Spleen (tissue), 11 donors: ENCODE data around the gene EPHB2. TPM values are rescaled to one million over a fixed set of nuclear protein-coding genes. Genes with fewer than 3 reads are reported as not detected.

Experiments
- DNase-seq: peaks from one replicate; pipeline ENCODE4 v3.0.0-alpha.2; 2020
- H3K27ac ChIP-seq, 8 donors: fragments of 200-600 bp; sonication (generic) in 7 of 8; 1 replicate in 4 of 8; 2 replicates in 4 of 8; pipeline versions ENCODE4 v1.5.0 to v1.8.0; 2016 to 2021; ENCODE audit warnings: inconsistent platforms in 4 of 8, mild to moderate bottlenecking in 4 of 8, moderate library complexity in 1 of 8
- H3K27me3 ChIP-seq, 7 donors: fragments of 200-600 bp; sonication (generic) in 6 of 7; replicated peaks in 1 of 7; 1 replicate in 4 of 7; 2 replicates in 3 of 7; pipeline versions ENCODE4 v1.5.0 to v1.8.0; 2016 to 2021; ENCODE audit warnings: inconsistent platforms in 3 of 7, mild to moderate bottlenecking in 1 of 7
- H3K36me3 ChIP-seq, 6 donors: fragments of 200-600 bp; sonication (generic) in 5 of 6; 1 replicate in 4 of 6; 2 replicates in 2 of 6; pipeline versions ENCODE4 v1.5.0 to v1.8.0; 2016 to 2021; ENCODE audit warnings: inconsistent platforms in 2 of 6
- H3K4me1 ChIP-seq, 6 donors: fragments of 200-600 bp; sonication (generic) in 5 of 6; 1 replicate in 3 of 6; 2 replicates in 3 of 6; pipeline versions ENCODE4 v1.5.0 to v1.8.0; 2016 to 2021; ENCODE audit warnings: inconsistent platforms in 3 of 6
- H3K4me3 ChIP-seq, 8 donors: fragments of 200-600 bp; sonication (generic) in 7 of 8; 1 replicate in 4 of 8; 2 replicates in 4 of 8; pipeline versions ENCODE4 v1.5.0 to v1.8.0; 2016 to 2021; ENCODE audit warnings: inconsistent platforms in 4 of 8, mild to moderate bottlenecking in 4 of 8, moderate library complexity in 2 of 8
- H3K9me3 ChIP-seq, 8 donors: fragments of 200-600 bp; sonication (generic) in 7 of 8; 1 replicate in 4 of 8; 2 replicates in 4 of 8; pipeline versions ENCODE4 v1.5.0 to v1.8.0; 2016 to 2021; ENCODE audit warnings: inconsistent platforms in 4 of 8
- POLR2A ChIP-seq, 3 donors: fragments of 450-650 bp; IDR thresholded peaks; one replicate each; pipeline ENCODE4 v1.5.1; 2017; ENCODE audit warnings: antibody characterized with exemption in 3 of 3, mild to moderate bottlenecking in 1 of 3
- POLR2AphosphoS5 ChIP-seq, 3 donors: sonication (generic); formaldehyde crosslinking; IDR thresholded peaks; one replicate each; pipeline ENCODE4 v1.5.1; 2017; ENCODE audit warnings: antibody characterized with exemption in 3 of 3
- WGBS, 5 donors: extraction: QIAGEN DNeasy Blood & Tissue Kit in 3 of 5; methylation state at CpG; one replicate each; pipeline versions ENCODE4 v1.1.5 to v1.1.7; 2013 to 2018; 5-methylcytosine and 5-hydroxymethylcytosine counted together
- intact Hi-C: fragments of 100-400 bp; cut with DNase I; formaldehyde crosslinking; loops from one replicate; pipeline ENCODE4 v1.15.0; 2023; ENCODE audit warnings: low total_unique reads
- polyA plus RNA-seq, 3 donors: library from polyadenylated mRNA; stranded (reverse); fragments of 200-250 nt; gene quantifications; one replicate each; pipeline ENCODE4 v1.2.1, GENCODE V29; 2013
- total RNA-seq, 7 donors: library from RNA; depleted of rRNA in 3 of 7; stranded (reverse); fragments of >200 nt in 3 of 7; fragmentation: NEBNext Ultra II Directional in 4 of 7; extraction: Animal tissue kit (Norgen Biotek cat#: 25700) in 4 of 7; gene quantifications; one replicate each; pipeline versions ENCODE4 v1.1.0 to v1.2.1, GENCODE V29; 2016 to 2021
- TF ChIP-seq, protein P1 (sequence below), 11 experiments: fragments of 200-600 bp in 7 of 11; fragments of 450-650 bp in 4 of 11; sonication (generic) in 4 of 11; IDR thresholded peaks in 8 of 11; conservative IDR thresholded peaks in 3 of 11; 1 replicate in 7 of 11; 2 replicates in 4 of 11; pipeline versions ENCODE4 v1.4.0 to v1.8.0; 2016 to 2021; ENCODE audit warnings: antibody characterized with exemption in 11 of 11, inconsistent platforms in 4 of 11, mild to moderate bottlenecking in 1 of 11
- donor health status: healthy with polysubstance abuse.
- donor health status: DM: no; HTN: no; CAD: no; lungs with moderate emphysema.
- donor health status: DM: no; HTN: no; CAD: no.
- donor health status: Bipolar disorder and iron deficiency.
- donor health status: healthy.
- donor health status: DM: no; HTN: no; CAD: no.
- donor health status: DM: yes; HTN: yes; CAD: no.

EPHB2 gene
- total and polyA plus RNA-seq, 10 donors, result 0.67 to 9.3 (median 6.3) TPM

DNA sequence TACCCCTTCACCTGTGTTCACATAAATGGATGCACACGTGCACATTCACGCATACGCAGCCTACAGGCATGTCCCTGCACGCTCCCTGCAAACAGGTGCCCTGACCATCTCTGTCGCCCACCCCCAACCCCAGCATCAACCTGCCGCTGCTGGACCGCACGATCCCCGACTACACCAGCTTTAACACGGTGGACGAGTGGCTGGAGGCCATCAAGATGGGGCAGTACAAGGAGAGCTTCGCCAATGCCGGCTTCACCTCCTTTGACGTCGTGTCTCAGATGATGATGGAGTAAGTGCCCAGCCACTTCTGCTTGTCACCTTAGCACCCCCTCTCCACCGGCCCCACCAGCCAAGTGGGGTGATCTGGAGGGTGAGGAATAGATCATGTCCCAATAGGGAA lies 201.7 kb downstream of the EPHB2 start:
- H3K9me3 ChIP-seq, result no peaks in the 10 kb centered on the region
- WGBS, 5 donors, result 91 to 94% (median 92%) methylated on average over 14 to 16 of the region's 16 CpGs
- TF ChIP-seq, protein P1, sequence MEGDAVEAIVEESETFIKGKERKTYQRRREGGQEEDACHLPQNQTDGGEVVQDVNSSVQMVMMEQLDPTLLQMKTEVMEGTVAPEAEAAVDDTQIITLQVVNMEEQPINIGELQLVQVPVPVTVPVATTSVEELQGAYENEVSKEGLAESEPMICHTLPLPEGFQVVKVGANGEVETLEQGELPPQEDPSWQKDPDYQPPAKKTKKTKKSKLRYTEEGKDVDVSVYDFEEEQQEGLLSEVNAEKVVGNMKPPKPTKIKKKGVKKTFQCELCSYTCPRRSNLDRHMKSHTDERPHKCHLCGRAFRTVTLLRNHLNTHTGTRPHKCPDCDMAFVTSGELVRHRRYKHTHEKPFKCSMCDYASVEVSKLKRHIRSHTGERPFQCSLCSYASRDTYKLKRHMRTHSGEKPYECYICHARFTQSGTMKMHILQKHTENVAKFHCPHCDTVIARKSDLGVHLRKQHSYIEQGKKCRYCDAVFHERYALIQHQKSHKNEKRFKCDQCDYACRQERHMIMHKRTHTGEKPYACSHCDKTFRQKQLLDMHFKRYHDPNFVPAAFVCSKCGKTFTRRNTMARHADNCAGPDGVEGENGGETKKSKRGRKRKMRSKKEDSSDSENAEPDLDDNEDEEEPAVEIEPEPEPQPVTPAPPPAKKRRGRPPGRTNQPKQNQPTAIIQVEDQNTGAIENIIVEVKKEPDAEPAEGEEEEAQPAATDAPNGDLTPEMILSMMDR (IDR thresholded peaks at IDR 0.05 in 8 of 11, conservative IDR thresholded peaks at IDR 0.05 in 3 of 11), result no peak
- TF ChIP-seq POLR2A (IDR thresholded peaks at IDR 0.05) (no peak), POLR2AphosphoS5 (IDR thresholded peaks at IDR 0.05) (no peak)

DNA sequence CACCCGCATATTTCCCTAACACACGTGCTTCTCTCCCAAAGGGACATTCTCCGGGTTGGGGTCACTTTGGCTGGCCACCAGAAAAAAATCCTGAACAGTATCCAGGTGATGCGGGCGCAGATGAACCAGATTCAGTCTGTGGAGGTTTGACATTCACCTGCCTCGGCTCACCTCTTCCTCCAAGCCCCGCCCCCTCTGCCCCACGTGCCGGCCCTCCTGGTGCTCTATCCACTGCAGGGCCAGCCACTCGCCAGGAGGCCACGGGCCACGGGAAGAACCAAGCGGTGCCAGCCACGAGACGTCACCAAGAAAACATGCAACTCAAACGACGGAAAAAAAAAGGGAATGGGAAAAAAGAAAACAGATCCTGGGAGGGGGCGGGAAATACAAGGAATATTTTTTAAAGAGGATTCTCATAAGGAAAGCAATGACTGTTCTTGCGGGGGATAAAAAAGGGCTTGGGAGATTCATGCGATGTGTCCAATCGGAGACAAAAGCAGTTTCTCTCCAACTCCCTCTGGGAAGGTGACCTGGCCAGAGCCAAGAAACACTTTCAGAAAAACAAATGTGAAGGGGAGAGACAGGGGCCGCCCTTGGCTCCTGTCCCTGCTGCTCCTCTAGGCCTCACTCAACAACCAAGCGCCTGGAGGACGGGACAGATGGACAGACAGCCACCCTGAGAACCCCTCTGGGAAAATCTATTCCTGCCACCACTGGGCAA lies 202.9 kb downstream of the EPHB2 start:
- 84 to 89% (median 84%) methylated on average over 24 of the region's 24 CpGs for WGBS, 5 donors

More for the DNA sequence above, 201.7 kb downstream of the EPHB2 start:
- H3K27ac ChIP-seq, result no peak overlapping the region
- peaks cover 0 to 16% (median 6%) of the 10 kb centered on the region in 6 donors for H3K4me1 ChIP-seq
- H3K36me3 ChIP-seq, result no peaks in the 10 kb centered on the region
- intact Hi-C loops, result no loop called here
- DNase-seq, result no peak
- peaks cover 0 to 20% (median 0%) of the 10 kb centered on the region in 7 donors for H3K27me3 ChIP-seq
- no peak overlapping the region for H3K4me3 ChIP-seq

DNA sequence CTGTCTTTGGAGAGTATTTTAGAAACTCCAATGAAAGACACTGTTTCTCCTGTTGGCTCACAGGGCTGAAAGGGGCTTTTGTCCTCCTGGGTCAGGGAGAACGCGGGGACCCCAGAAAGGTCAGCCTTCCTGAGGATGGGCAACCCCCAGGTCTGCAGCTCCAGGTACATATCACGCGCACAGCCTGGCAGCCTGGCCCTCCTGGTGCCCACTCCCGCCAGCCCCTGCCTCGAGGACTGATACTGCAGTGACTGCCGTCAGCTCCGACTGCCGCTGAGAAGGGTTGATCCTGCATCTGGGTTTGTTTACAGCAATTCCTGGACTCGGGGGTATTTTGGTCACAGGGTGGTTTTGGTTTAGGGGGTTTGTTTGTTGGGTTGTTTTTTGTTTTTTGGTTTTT lies 203.5 kb downstream of the EPHB2 start:
- intact Hi-C loops, result no loop called here
- Histone ChIP-seq H3K27me3 (peaks cover 0 to 20% (median 0%) of the 10 kb centered on the region in 7 donors), H3K27ac (no peak overlapping the region), H3K9me3 (no peaks in the 10 kb centered on the region), H3K4me3 (no peak overlapping the region), H3K36me3 (no peaks in the 10 kb centered on the region), H3K4me1 (peaks cover 0 to 20% (median 8%) of the 10 kb centered on the region in 6 donors)
- TF ChIP-seq, protein P1 (IDR thresholded peaks at IDR 0.05 in 8 of 11, conservative IDR thresholded peaks at IDR 0.05 in 3 of 11), result no peak
- TF ChIP-seq POLR2AphosphoS5 (IDR thresholded peaks at IDR 0.05), result no peak
- no peak for TF ChIP-seq POLR2A (IDR thresholded peaks at IDR 0.05)
- no peak for DNase-seq
- WGBS, 5 donors, result 85 to 92% (median 91%) methylated on average over 7 to 10 of the region's 10 CpGs

More for the DNA sequence above, 202.9 kb downstream of the EPHB2 start:
- no peak for DNase-seq
- H3K36me3 ChIP-seq, result no peaks in the 10 kb centered on the region
- H3K4me1 ChIP-seq, result peaks cover 0 to 20% (median 8%) of the 10 kb centered on the region in 6 donors
- H3K4me3 ChIP-seq, result no peak overlapping the region
- H3K9me3 ChIP-seq, result no peaks in the 10 kb centered on the region
- no peak overlapping the region for H3K27ac ChIP-seq
- peaks cover 0 to 20% (median 0%) of the 10 kb centered on the region in 7 donors for H3K27me3 ChIP-seq
- TF ChIP-seq, protein P1 (IDR thresholded peaks at IDR 0.05 in 8 of 11, conservative IDR thresholded peaks at IDR 0.05 in 3 of 11), result no peak
- TF ChIP-seq POLR2A (IDR thresholded peaks at IDR 0.05) (no peak), POLR2AphosphoS5 (IDR thresholded peaks at IDR 0.05) (no peak)
- intact Hi-C loops, result no loop called here

DNA sequence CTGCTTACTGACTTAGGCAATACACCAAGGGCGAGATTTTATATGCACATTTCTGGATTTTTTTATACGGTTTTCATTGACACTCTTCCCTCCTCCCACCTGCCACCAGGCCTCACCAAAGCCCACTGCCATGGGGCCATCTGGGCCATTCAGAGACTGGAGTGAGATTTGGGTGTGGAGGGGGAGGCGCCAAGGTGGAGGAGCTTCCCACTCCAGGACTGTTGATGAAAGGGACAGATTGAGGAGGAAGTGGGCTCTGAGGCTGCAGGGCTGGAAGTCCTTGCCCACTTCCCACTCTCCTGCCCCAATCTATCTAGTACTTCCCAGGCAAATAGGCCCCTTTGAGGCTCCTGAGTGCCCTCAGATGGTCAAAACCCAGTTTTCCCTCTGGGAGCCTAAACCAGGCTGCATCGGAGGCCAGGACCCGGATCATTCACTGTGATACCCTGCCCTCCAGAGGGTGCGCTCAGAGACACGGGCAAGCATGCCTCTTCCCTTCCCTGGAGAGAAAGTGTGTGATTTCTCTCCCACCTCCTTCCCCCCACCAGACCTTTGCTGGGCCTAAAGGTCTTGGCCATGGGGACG lies 204.1 kb downstream of the EPHB2 start:
- Histone ChIP-seq H3K27ac (no peak overlapping the region), H3K4me3 (no peak overlapping the region), H3K4me1 (peaks cover 0 to 20% (median 8%) of the 10 kb centered on the region in 6 donors), H3K27me3 (peaks cover 0 to 20% (median 0%) of the 10 kb centered on the region in 7 donors), H3K36me3 (no peaks in the 10 kb centered on the region), H3K9me3 (no peaks in the 10 kb centered on the region)
- 74 to 85% (median 81%) methylated on average over 8 of the region's 8 CpGs for WGBS, 5 donors
- TF ChIP-seq, protein P1 (IDR thresholded peaks at IDR 0.05 in 8 of 11, conservative IDR thresholded peaks at IDR 0.05 in 3 of 11), result no peak
- TF ChIP-seq POLR2AphosphoS5 (IDR thresholded peaks at IDR 0.05), result no peak
- TF ChIP-seq POLR2A (IDR thresholded peaks at IDR 0.05), result no peak
- no peak for DNase-seq
- intact Hi-C loops, result no loop called here
